ENCODE data around the gene TXNDC2. TPM values are rescaled to one million over a fixed set of nuclear protein-coding genes. Genes with fewer than 3 reads are reported as not detected.
"Not testable (repeated sequence)": the region's sequence is repeated elsewhere in the genome, so short reads cannot be mapped to it uniquely, and the experiment has no call there.

The TXNDC2 gene
- polyA plus RNA-seq, 3 donors = 0.10 TPM; not detected in 2

- DNase-seq (ENCODE audit: extremely low read depth in 1 of 11, low read depth in 9 of 11, low spot score in 4 of 11) = not testable (repeated sequence)
Observed at GRCh38 chr18:9857479-9857998, 28.2 kb upstream of the TXNDC2 start.

DNA sequence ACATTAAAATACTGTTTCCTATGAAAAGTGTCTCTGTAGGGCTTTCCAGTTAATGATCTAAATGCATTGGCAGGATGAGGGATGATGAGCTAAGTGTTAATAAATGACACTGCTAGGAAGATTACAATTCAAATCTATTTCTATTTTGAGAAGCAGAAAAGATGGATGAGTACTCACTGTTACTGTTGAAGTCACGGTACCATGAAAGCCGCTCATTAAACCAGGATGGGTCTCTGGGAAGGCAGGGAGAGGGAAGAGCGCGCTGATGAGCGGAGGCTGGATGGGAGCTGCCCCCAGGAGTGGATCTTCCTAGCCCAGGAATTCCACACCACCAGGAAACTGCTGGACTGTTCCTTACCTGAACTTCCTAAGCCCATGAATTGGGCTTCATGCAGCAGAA lies 27.1 kb upstream of the TXNDC2 start:
- no peak for DNase-seq (ENCODE audit: extremely low read depth in 1 of 11, low read depth in 9 of 11, low spot score in 4 of 11)

DNA sequence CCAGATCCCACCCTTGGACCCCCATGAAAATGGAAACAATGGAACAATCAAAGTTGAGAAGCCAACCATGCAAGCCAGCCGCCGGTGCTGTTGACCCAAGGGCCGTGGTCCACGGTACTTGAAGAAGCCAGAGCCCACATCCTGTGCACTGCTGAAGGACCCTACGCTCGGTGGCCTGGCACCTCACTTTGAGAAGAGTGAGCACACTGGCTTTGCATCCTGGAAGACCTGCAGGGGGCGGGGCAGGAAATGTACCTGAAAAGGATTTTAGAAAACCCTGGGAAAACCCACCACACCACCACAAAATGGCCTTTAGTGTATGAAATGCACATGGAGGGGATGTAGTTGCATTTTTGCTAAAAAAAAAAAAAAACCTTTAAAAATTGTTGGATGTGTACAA lies 26.5 kb upstream of the TXNDC2 start:
- no peak for DNase-seq (ENCODE audit: extremely low read depth in 1 of 11, low read depth in 9 of 11, low spot score in 4 of 11)

GRCh38 chr18:9860682-9861081 lies 25.1 kb upstream of the TXNDC2 start:
- DNase-seq (ENCODE audit: extremely low read depth in 1 of 11, low read depth in 9 of 11, low spot score in 4 of 11) = no peak

- DNase-seq (ENCODE audit: extremely low read depth in 1 of 11, low read depth in 9 of 11, low spot score in 4 of 11) = no peak
Observed at GRCh38 chr18:9861157-9861556, 24.6 kb upstream of the TXNDC2 start.

- DNase-seq (ENCODE audit: extremely low read depth in 1 of 11, low read depth in 9 of 11, low spot score in 4 of 11) = no peak
Observed at GRCh38 chr18:9861933-9862332, 23.8 kb upstream of the TXNDC2 start.

DNA sequence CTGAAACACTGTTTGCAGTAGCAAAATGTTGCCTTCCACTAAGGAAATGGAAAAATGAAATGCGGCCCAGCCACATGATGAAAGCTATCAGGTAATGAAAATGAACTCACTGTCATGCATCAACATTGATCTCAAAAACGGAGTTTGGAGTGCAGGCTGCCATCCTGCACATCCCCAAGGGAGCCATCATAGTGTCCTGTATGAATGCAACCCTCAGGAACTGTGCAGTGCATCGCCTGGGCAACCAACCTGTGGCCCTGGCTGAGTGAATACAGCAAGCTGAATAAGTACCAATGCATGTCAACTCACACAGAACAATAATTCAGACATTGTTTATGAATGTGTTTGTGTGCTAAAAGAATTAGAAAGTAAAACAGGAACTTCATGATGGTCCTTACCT lies 23.1 kb upstream of the TXNDC2 start:
- DNase-seq (ENCODE audit: extremely low read depth in 1 of 11, low read depth in 9 of 11, low spot score in 4 of 11) = no peak

- DNase-seq (ENCODE audit: extremely low read depth in 1 of 11, low read depth in 9 of 11, low spot score in 4 of 11) = no peak
Observed at GRCh38 chr18:9863282-9863681, 22.5 kb upstream of the TXNDC2 start.

DNA sequence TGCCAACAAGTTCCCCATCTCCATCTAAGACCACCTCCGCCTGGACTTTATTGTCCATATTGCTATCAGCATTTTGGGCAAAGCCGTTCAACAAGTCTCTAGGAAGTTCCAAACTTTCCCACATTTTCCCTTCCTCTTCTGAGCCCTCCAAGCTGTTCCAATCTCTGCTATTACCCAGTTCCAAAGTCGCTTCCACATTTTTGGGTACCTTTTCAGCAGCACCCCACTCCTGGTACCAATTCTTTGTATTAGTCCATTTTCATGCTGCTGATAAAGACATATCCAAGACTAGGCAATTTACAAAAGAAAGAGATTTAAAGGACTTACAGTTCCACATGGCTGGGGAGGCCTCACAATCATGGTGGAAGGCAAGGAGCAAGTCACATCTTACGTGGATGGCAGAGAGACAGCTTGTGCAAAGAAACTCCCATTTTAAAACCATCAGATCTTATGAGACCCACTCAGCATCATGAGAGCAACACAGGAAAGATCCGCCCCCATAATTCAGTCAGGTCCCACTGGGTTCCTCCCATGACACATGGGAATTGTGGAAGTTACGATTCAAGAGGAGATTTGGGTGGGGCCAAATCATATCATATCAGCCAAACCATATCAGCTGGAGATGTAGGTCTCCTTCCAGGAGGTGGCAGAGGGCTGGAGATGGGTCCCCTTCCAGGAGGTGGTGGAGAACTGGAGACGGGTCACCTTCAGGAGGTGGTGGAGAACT lies 19.8 kb upstream of the TXNDC2 start:
- no peak for DNase-seq (ENCODE audit: extremely low read depth in 1 of 11, low read depth in 9 of 11, low spot score in 4 of 11)

GRCh38 chr18:9866627-9867026 lies 19.1 kb upstream of the TXNDC2 start:
- no peak for DNase-seq (ENCODE audit: extremely low read depth in 1 of 11, low read depth in 9 of 11, low spot score in 4 of 11)

- no peak for DNase-seq (ENCODE audit: extremely low read depth in 1 of 11, low read depth in 9 of 11, low spot score in 4 of 11)
Observed at GRCh38 chr18:9867071-9867594, 18.6 kb upstream of the TXNDC2 start.

- DNase-seq (ENCODE audit: extremely low read depth in 1 of 11, low read depth in 9 of 11, low spot score in 4 of 11) = no peak
Observed at GRCh38 chr18:9868857-9869714, 16.7 kb upstream of the TXNDC2 start.

DNA sequence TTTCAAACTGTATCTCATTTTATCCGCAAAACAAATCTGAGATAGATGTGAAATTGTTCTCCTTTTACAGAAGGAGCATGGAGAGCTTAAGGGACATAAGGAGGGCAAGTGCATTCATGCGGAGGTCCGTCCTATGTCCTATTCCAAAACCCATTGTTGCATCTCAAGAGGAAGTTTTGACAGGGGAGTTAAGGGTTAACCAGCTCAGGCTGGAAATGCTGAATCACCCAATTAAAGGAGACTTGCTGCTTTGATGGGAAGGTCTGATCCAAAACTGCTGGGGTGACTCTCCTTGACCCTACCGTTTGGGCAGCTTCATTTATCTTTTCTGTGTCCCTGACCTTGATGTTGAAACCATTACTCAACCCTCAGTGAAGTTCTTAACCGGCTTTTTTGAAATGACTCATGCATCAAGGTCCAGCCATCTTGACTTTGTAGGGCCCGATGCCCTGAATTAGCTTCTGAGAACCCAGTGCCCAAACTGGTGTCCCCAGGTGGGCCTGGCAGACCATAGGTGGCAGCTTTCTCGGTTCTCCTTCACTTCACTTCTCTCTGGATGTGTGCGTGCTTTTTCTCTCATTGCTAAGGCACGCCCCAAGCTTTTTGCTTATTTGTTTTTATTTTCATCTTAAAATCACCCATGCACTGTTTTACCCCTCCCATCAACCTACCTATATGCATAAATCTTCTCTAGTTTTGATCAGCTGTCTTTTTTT lies 15.9 kb upstream of the TXNDC2 start:
- peak in 2 of 11 donors; percentile 39 to 52 for DNase-seq (ENCODE audit: extremely low read depth in 1 of 11, low read depth in 9 of 11, low spot score in 4 of 11)

- no peak for DNase-seq (ENCODE audit: extremely low read depth in 1 of 11, low read depth in 9 of 11, low spot score in 4 of 11)
Observed at GRCh38 chr18:9870431-9871008, 15.3 kb upstream of the TXNDC2 start.

- DNase-seq (ENCODE audit: extremely low read depth in 1 of 11, low read depth in 9 of 11, low spot score in 4 of 11) = no peak
Observed at GRCh38 chr18:9871244-9871746, 14.5 kb upstream of the TXNDC2 start.

DNA sequence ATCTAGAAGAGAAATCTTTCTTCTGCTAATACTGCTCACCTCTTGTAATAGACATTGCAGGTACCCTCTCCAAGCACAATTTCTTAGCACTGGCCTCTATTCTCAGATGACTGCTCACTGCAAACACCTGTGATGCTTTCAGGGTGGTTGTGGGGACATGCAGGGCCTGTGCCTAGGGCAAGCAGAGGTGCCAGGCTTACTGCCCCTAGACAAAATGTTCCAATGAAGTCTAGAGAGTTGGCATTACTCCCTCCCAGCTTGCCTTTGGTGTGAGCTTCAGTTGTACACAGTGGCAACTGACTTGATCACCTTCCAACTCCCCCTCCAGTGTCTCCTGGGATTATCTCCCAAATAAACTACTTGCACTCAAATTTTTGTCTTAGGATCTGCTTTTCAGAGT lies 12.9 kb upstream of the TXNDC2 start:
- DNase-seq (ENCODE audit: extremely low read depth in 1 of 11, low read depth in 9 of 11, low spot score in 4 of 11) = no peak

DNA sequence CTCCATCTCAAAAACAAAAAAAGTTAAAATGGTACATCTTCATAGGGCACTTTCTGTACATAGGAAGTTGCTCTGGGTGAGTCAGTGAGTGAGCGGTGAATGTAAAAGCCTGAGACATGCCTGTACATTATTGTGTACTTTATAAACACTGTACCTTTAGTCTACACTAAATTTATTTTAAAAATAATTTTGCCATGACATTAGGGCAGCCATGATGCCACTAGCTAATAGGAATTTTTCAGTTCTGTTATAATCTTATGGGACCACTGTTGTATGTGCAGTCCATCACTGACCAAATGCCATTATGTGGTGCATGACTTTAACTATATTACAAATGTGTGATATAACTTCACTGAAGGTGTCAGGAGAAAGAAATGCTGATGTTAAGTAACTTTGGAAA lies 11.0 kb upstream of the TXNDC2 start:
- no peak for DNase-seq (ENCODE audit: extremely low read depth in 1 of 11, low read depth in 9 of 11, low spot score in 4 of 11)

- no peak for DNase-seq (ENCODE audit: extremely low read depth in 1 of 11, low read depth in 9 of 11, low spot score in 4 of 11)
Observed at GRCh38 chr18:9876212-9876866, 9.4 kb upstream of the TXNDC2 start.

Measured in renal cortex interstitium (tissue), 11 donors.